B cell (primary cell): ENCODE measurements around the gene DIO2. TPM values are rescaled to one million over a fixed set of nuclear protein-coding genes. Genes with fewer than 3 reads are reported as not detected.

Experiments used
- ATAC-seq: fragments of 200-7000 bp; cut with Tn5 transposase; one replicate; pipeline ENCODE4 v1.10.0; 2021; ENCODE audit warnings: low read depth, mild to moderate bottlenecking, moderate number of reproducible peaks, moderate library complexity
- CTCF ChIA-PET: fragments of 350-600 bp; sonication (Branson Sonifier 250); formaldehyde crosslinking; loops from one replicate; lab custom pipeline; 2021; ENCODE audit warnings: antibody characterized with exemption, inconsistent platforms; lab: Charles Lee
- POLR2A ChIA-PET: fragments of 350-600 bp; sonication (Branson Sonifier 250); formaldehyde crosslinking; loops from one replicate; lab custom pipeline; 2021; ENCODE audit warnings: antibody characterized with exemption; lab: Charles Lee
- DNase-seq: peaks from one replicate; pipeline ENCODE4 v3.0.0; 2013
- H2AFZ ChIP-seq: 2 replicates; pipeline ENCODE4 v1.6.1; 2012; ENCODE audit warnings: mild to moderate bottlenecking, low read depth, low read length; ENCODE audit not compliant: insufficient read depth, poor library complexity, severe bottlenecking
- H3K27ac ChIP-seq, 2 donors: 1 replicate in 1 of 2; 2 replicates in 1 of 2; pipeline ENCODE4 v1.5.1; 2012 to 2013; ENCODE audit warnings: low read length in 2 of 2, mild to moderate bottlenecking in 2 of 2, moderate library complexity in 1 of 2
- H3K27me3 ChIP-seq, 4 experiments: fragments of 200-600 bp in 1 of 4; sonication (generic) in 1 of 4; replicated peaks in 1 of 4; 1 replicate in 2 of 4; 2 replicates in 2 of 4; pipeline versions ENCODE4 v1.6.1 to v1.7.0; 2013 to 2016; ENCODE audit warnings: low read length in 3 of 4, mild to moderate bottlenecking in 2 of 4, mixed read lengths in 1 of 4, moderate library complexity in 1 of 4; ENCODE audit not compliant: insufficient read depth in 4 of 4, control insufficient read depth in 3 of 4; ENCODE audit errors: control extremely low read depth in 1 of 4
- H3K36me3 ChIP-seq, 2 experiments: replicated peaks in 1 of 2; 1 replicate in 1 of 2; 2 replicates in 1 of 2; pipeline versions ENCODE4 v1.6.1 to v1.7.1; 2013; ENCODE audit warnings: low read length in 1 of 2; ENCODE audit not compliant: insufficient read depth in 2 of 2, control insufficient read depth in 1 of 2; ENCODE audit errors: control extremely low read depth in 1 of 2, extremely low read depth in 1 of 2
- H3K4me1 ChIP-seq, 2 donors: fragments of 200-600 bp in 1 of 2; sonication (generic) in 1 of 2; 1 replicate in 1 of 2; 2 replicates in 1 of 2; pipeline versions ENCODE4 v1.5.1 to v1.6.1; 2013 to 2017; ENCODE audit warnings: low read length in 2 of 2; ENCODE audit not compliant: control insufficient read depth in 2 of 2, insufficient read depth in 2 of 2
- H3K4me2 ChIP-seq: replicated peaks from 2 replicates; pipeline ENCODE3; 2012; ENCODE audit warnings: mild to moderate bottlenecking, low read depth, low read length; ENCODE audit not compliant: poor library complexity, severe bottlenecking
- H3K4me3 ChIP-seq, 5 experiments: fragments of 200-600 bp in 1 of 5; sonication (generic) in 1 of 5; 1 replicate in 3 of 5; 2 replicates in 2 of 5; pipeline versions ENCODE4 v1.5.1 to v1.7.0; 2011 to 2016; ENCODE audit warnings: low read length in 4 of 5, mild to moderate bottlenecking in 4 of 5, low read depth in 2 of 5, control low read depth in 1 of 5, moderate library complexity in 1 of 5; ENCODE audit not compliant: insufficient read depth in 1 of 5; ENCODE audit errors: control extremely low read depth in 1 of 5, extremely low read depth in 1 of 5
- H3K79me2 ChIP-seq: fragments of 200-600 bp; sonication (generic); one replicate; pipeline ENCODE4 v1.6.0; 2016; ENCODE audit warnings: low read length; ENCODE audit not compliant: control insufficient read depth, insufficient read depth
- H3K9ac ChIP-seq: fragments of 200-600 bp; sonication (generic); 2 replicates; pipeline ENCODE4 v1.6.1; 2017; ENCODE audit warnings: mild to moderate bottlenecking, low read length, moderate library complexity
- H3K9me3 ChIP-seq, 3 donors: one replicate each; pipeline versions ENCODE4 v1.6.1 to v1.7.1; 2013; ENCODE audit warnings: low read length in 2 of 3; ENCODE audit not compliant: control insufficient read depth in 2 of 3, insufficient read depth in 1 of 3; ENCODE audit errors: control extremely low read depth in 1 of 3
- H4K20me1 ChIP-seq: 2 replicates; pipeline ENCODE4 v1.6.0; 2012; ENCODE audit warnings: mild to moderate bottlenecking, low read length; ENCODE audit not compliant: insufficient read depth, control insufficient read depth, poor library complexity, severe bottlenecking
- H3K27ac Mint-ChIP-seq: one replicate; pipeline ENCODE4 v1.8.0; 2021; ENCODE audit warnings: mixed read lengths
- H3K27me3 Mint-ChIP-seq: one replicate; pipeline ENCODE4 v1.8.0; 2021; ENCODE audit warnings: mixed read lengths
- H3K4me1 Mint-ChIP-seq: one replicate; pipeline ENCODE4 v1.8.0; 2021; ENCODE audit warnings: mixed read lengths
- H3K4me3 Mint-ChIP-seq: one replicate; pipeline ENCODE4 v1.8.0; 2021; ENCODE audit warnings: mixed read lengths
- H3K9me3 Mint-ChIP-seq: one replicate; pipeline ENCODE4 v1.8.0; 2022; ENCODE audit warnings: mixed read lengths; ENCODE audit not compliant: insufficient read depth
- CTCF ChIP-seq: fragments of 200-600 bp; IDR thresholded peaks from one replicate; pipeline ENCODE4 v1.8.0; 2022; ENCODE audit warnings: antibody characterized with exemption, mild to moderate bottlenecking
- EZH2 ChIP-seq: IDR thresholded peaks from 2 replicates; pipeline ENCODE4 v1.6.1; 2012; ENCODE audit warnings: borderline replicate concordance, low read depth, mild to moderate bottlenecking, moderate library complexity, low read length; ENCODE audit not compliant: insufficient read depth, poor library complexity, severe bottlenecking
- WGBS: methylation state at CpG from one replicate; pipeline ENCODE4 v1.1.5; 2013; ENCODE audit warnings: missing lambda C conversion rate; ENCODE audit not compliant: insufficient coverage; 5-methylcytosine and 5-hydroxymethylcytosine counted together
- intact Hi-C: fragments of 100-400 bp; cut with micrococcal nuclease; formaldehyde crosslinking; loops from one replicate; pipeline ENCODE4 v1.10.0; 2022
- polyA minus RNA-seq: library from RNA; depleted of rRNA, polyadenylated mRNA; stranded (reverse); fragments of >200 nt; gene quantifications from 2 replicates; pipeline ENCODE4 v1.2.3, GENCODE V29; 2012
- polyA plus RNA-seq: library from polyadenylated mRNA; depleted of rRNA; stranded (reverse); fragments of >200 nt; gene quantifications from 2 replicates; pipeline ENCODE4 v1.2.3, GENCODE V29; 2012
- total RNA-seq, 2 donors: library from RNA; stranded (reverse); fragments of 120-200 nt in 1 of 2; gene quantifications; 1 replicate in 1 of 2; 2 replicates in 1 of 2; pipeline versions ENCODE4 v1.2.3 to v1.2.4, GENCODE V29; 2013 to 2022

The DIO2 gene
- not detected in 2 replicates for total RNA-seq
- total RNA-seq (2013): 0.05 TPM
- not detected in 2 replicates for polyA plus RNA-seq
- polyA minus RNA-seq: not detected in 2 replicates

- Mint-ChIP-seq H3K9me3 (no peaks in the 10 kb centered on the region), H3K27ac (no peak within 1 kb of the TSS), H3K4me1 (no peaks in the 10 kb centered on the region), H3K27me3 (no peaks in the 10 kb centered on the region), H3K4me3 (no peak within 1 kb of the TSS)
- CTCF ChIA-PET: no interaction called here
- no peak for DNase-seq
- Histone ChIP-seq H3K4me3 (no peak within 1 kb of the TSS), H3K9me3 (peaks cover 0 to 3% (median 0%) of the 10 kb centered on the region in 3 donors), H3K4me1 (no peaks in the 10 kb centered on the region), H3K4me2 (no peak within 1 kb of the TSS), H3K27ac (no peak within 1 kb of the TSS), H4K20me1 (no peaks in the 10 kb centered on the region), H3K36me3 (no peaks in the 10 kb centered on the region), H3K79me2 (no peaks in the 10 kb centered on the region), H3K9ac (no peak within 1 kb of the TSS), H2AFZ (no peak within 1 kb of the TSS), H3K27me3 (no peaks in the 10 kb centered on the region)
- TF ChIP-seq CTCF: no peak
- WGBS: 58% methylated on average over 13 of the region's 17 CpGs
- no peak for ATAC-seq
- intact Hi-C loops: no loop called here
- POLR2A ChIA-PET: no interaction called here
These were observed at the start of gene DIO2 for GRCh38 chr14:80211153-80212022. Gene DIO2, minus strand, starts transcription at chr14:80211504. Its CDS starts 32 bp downstream, at chr14:80211472.

- DNase-seq (no peak), ATAC-seq (no peak)
- H3K9me3 ChIP-seq: no peaks in the 10 kb centered on the region
- CTCF ChIA-PET: no interaction called here
- no peaks in the 10 kb centered on the region for H3K36me3 ChIP-seq
- Mint-ChIP-seq H3K4me3 (no peak overlapping the region), H3K27me3 (no peaks in the 10 kb centered on the region), H3K9me3 (no peaks in the 10 kb centered on the region), H3K27ac (no peak overlapping the region), H3K4me1 (no peaks in the 10 kb centered on the region)
- no peaks in the 10 kb centered on the region for H3K4me1 ChIP-seq
- H3K4me3 ChIP-seq: no peak overlapping the region
- H3K9ac ChIP-seq: no peak overlapping the region
- no peak overlapping the region for H3K4me2 ChIP-seq
- no peaks in the 10 kb centered on the region for H4K20me1 ChIP-seq
- no CpG with 5 or more reads among the region's 5 CpGs for WGBS
- intact Hi-C loops: no loop called here
- POLR2A ChIA-PET: no interaction called here
- TF ChIP-seq EZH2: no peak
- TF ChIP-seq CTCF: no peak
- H2AFZ ChIP-seq: no peak overlapping the region
- H3K79me2 ChIP-seq: no peaks in the 10 kb centered on the region
- H3K27ac ChIP-seq: no peak overlapping the region
- H3K27me3 ChIP-seq: no peaks in the 10 kb centered on the region
These were observed 49.3 kb upstream of the DIO2 start for GRCh38 chr14:80260645-80261044.
